Transverse colon (tissue), 4 donors: ENCODE measurements around the gene ALOXE3. TPM values are rescaled to one million over a fixed set of nuclear protein-coding genes. Genes with fewer than 3 reads are reported as not detected.

Source experiments
- DNase-seq: peaks from one replicate; pipeline ENCODE4 v3.0.0-alpha.2; 2019
- H3K27ac ChIP-seq, 4 donors: fragments of 200-600 bp; sonication (generic); 2 replicates each; pipeline ENCODE4 v1.5.1; 2016 to 2018; ENCODE audit warnings: inconsistent platforms in 4 of 4
- H3K27me3 ChIP-seq: fragments of 200-600 bp; sonication (generic); 2 replicates; pipeline ENCODE4 v1.5.1; 2017; ENCODE audit warnings: inconsistent platforms
- H3K36me3 ChIP-seq, 4 donors: fragments of 200-600 bp; sonication (generic); 2 replicates each; pipeline ENCODE4 v1.5.1; 2017 to 2019; ENCODE audit warnings: inconsistent platforms in 4 of 4
- H3K4me1 ChIP-seq, 4 donors: fragments of 200-600 bp; sonication (generic); 2 replicates each; pipeline ENCODE4 v1.5.1; 2017 to 2020; ENCODE audit warnings: inconsistent platforms in 4 of 4
- H3K4me3 ChIP-seq, 4 donors: fragments of 200-600 bp; sonication (generic); 1 replicate in 1 of 4; 2 replicates in 3 of 4; pipeline versions ENCODE4 v1.5.1 to v1.6.1; 2017 to 2019; ENCODE audit warnings: inconsistent platforms in 4 of 4
- H3K9me3 ChIP-seq, 2 donors: fragments of 200-600 bp; sonication (generic); 2 replicates each; pipeline ENCODE4 v1.5.1; 2017 to 2019; ENCODE audit warnings: inconsistent platforms in 2 of 2
- CTCF ChIP-seq, 5 experiments: fragments of 200-600 bp in 3 of 5; fragments of 450-650 bp in 2 of 5; sonication (generic) in 3 of 5; IDR thresholded peaks; 1 replicate in 2 of 5; 2 replicates in 3 of 5; pipeline ENCODE4 v1.5.1; 2016 to 2017; ENCODE audit warnings: antibody characterized with exemption in 5 of 5, inconsistent platforms in 3 of 5, mild to moderate bottlenecking in 2 of 5, moderate library complexity in 1 of 5
- EP300 ChIP-seq: sonication (generic); formaldehyde crosslinking; IDR thresholded peaks from one replicate; pipeline ENCODE4 v1.6.1; 2017; ENCODE audit warnings: antibody characterized with exemption, low read depth
- POLR2A ChIP-seq: fragments of 450-650 bp; IDR thresholded peaks from one replicate; pipeline ENCODE4 v1.6.1; 2016; ENCODE audit warnings: antibody characterized with exemption, mild to moderate bottlenecking, moderate library complexity
- POLR2AphosphoS5 ChIP-seq, 3 donors: sonication (generic); formaldehyde crosslinking; IDR thresholded peaks; one replicate each; pipeline ENCODE4 v1.6.1; 2016; ENCODE audit warnings: antibody characterized with exemption in 3 of 3
- WGBS, 2 donors: methylation state at CpG; one replicate each; pipeline ENCODE4 v1.1.5; 2018; ENCODE audit warnings: low coverage in 1 of 2; 5-methylcytosine and 5-hydroxymethylcytosine counted together
- in situ Hi-C, 4 donors: fragments of 200-750 bp; cut with MboI; loops; one replicate each; pipeline versions ENCODE4 v1.15.0 to v1.15.1; 2017; ENCODE audit warnings: low sequenced_read_pairs in 3 of 4, low pct_ligation_motif_present in 1 of 4, low pct_unique_long_range_greater_than_20kb in 1 of 4
- intact Hi-C: fragments of 100-400 bp; cut with DNase I; formaldehyde crosslinking; loops from one replicate; pipeline ENCODE4 v1.15.1; 2023; ENCODE audit warnings: low total_unique reads
- total RNA-seq, 4 donors: library from RNA; depleted of rRNA; stranded (reverse); fragments of >200 nt; gene quantifications; one replicate each; pipeline ENCODE4 v1.1.0, GENCODE V29; 2016

Gene ALOXE3
- total RNA-seq, 4 donors from 2014 or later = 0.79 TPM; not detected in 3

- no peaks in the 10 kb centered on the region for H3K9me3 ChIP-seq
- H3K36me3 ChIP-seq = peaks cover 0 to 39% (median 25%) of the 10 kb centered on the region in 4 donors
- in situ Hi-C loops (no loop called here), intact Hi-C loops (no loop called here)
- WGBS, 2 donors = 4% methylated on average over 22 of the region's 22 CpGs; no CpG with 5 or more reads in 1 of the 2 donors
- DNase-seq = peak; percentile 91
- H3K27ac ChIP-seq = peak overlapping the region; percentile 95 to 100 (median 99)
- peak; percentile 99 for TF ChIP-seq EP300
- peak; percentile 62 to 87 (median 86) for TF ChIP-seq POLR2AphosphoS5 (IDR thresholded peaks at IDR 0.05)
- no peak for TF ChIP-seq POLR2A
- no peak for TF ChIP-seq CTCF (IDR thresholded peaks at IDR 0.05)
- peaks cover 10 to 43% (median 35%) of the 10 kb centered on the region in 4 donors for H3K4me1 ChIP-seq
- peak overlapping the region; percentile 46 to 92 (median 67) for H3K4me3 ChIP-seq
- no peaks in the 10 kb centered on the region for H3K27me3 ChIP-seq
Measured at GRCh38 chr17:8151641-8152111, 33.4 kb upstream of the ALOXE3 start.

- WGBS, 2 donors = 0% methylated on average over 13 of the region's 38 CpGs; no CpG with 5 or more reads in 1 of the 2 donors
- peak overlapping the region; percentile 46 to 92 (median 67) for H3K4me3 ChIP-seq
- no peaks in the 10 kb centered on the region for H3K27me3 ChIP-seq
- TF ChIP-seq CTCF (IDR thresholded peaks at IDR 0.05) (peak in 1 of 5 experiments; percentile 38), EP300 (peak; percentile 57), POLR2AphosphoS5 (IDR thresholded peaks at IDR 0.05) (peak; percentile 76 to 84 (median 82)), POLR2A (no peak)
- in situ Hi-C loops = no loop called here
- intact Hi-C loops = no loop called here
- peak overlapping the region; percentile 95 to 100 (median 99) for H3K27ac ChIP-seq
- peaks cover 10 to 43% (median 35%) of the 10 kb centered on the region in 4 donors for H3K4me1 ChIP-seq
- no peaks in the 10 kb centered on the region for H3K9me3 ChIP-seq
- peak; percentile 92 for DNase-seq
- H3K36me3 ChIP-seq = peaks cover 0 to 44% (median 28%) of the 10 kb centered on the region in 4 donors
Measured at GRCh38 chr17:8151120-8151640, 32.9 kb upstream of the ALOXE3 start.

GRCh38 chr17:8150194-8151119 lies 32.1 kb upstream of the ALOXE3 start:
- no peaks in the 10 kb centered on the region for H3K9me3 ChIP-seq
- intact Hi-C loops = no loop called here
- in situ Hi-C loops = no loop called here
- peak overlapping the region; percentile 95 to 100 (median 99) for H3K27ac ChIP-seq
- DNase-seq = no peak
- TF ChIP-seq POLR2AphosphoS5 (IDR thresholded peaks at IDR 0.05) (no peak), EP300 (no peak), CTCF (IDR thresholded peaks at IDR 0.05) (no peak)
- H3K27me3 ChIP-seq = no peaks in the 10 kb centered on the region
- WGBS, 2 donors = 73% methylated on average over 17 of the region's 18 CpGs; no CpG with 5 or more reads in 1 of the 2 donors
- peak overlapping the region in 3 of 4 donors; percentile 46 to 92 (median 49) for H3K4me3 ChIP-seq
- H3K4me1 ChIP-seq = peaks cover 10 to 43% (median 35%) of the 10 kb centered on the region in 4 donors
- H3K36me3 ChIP-seq = peaks cover 0 to 51% (median 33%) of the 10 kb centered on the region in 4 donors
